Fibroblast of pulmonary artery (primary cell): ENCODE measurements around the gene UNC13A.

ENCODE experiments used
- DNase-seq: peaks from one replicate; pipeline ENCODE4 v3.0.0-alpha.2; 2010; ENCODE audit warnings: low read depth
- H3K4me3 ChIP-seq: replicated peaks from 2 replicates; pipeline ENCODE4 v1.5.1; 2011; ENCODE audit warnings: low read depth, mild to moderate bottlenecking, control low read depth, low read length, moderate library complexity
- CTCF ChIP-seq: IDR thresholded peaks from 2 replicates; pipeline ENCODE4 v1.5.1; 2011; ENCODE audit warnings: mild to moderate bottlenecking, control low read depth, low read length, inconsistent platforms; ENCODE audit errors: missing control alignments

Gene UNC13A

GRCh38 chr19:17610384-17610783 lies 77.8 kb downstream of the UNC13A start:
- no peak overlapping the region for H3K4me3 ChIP-seq
- TF ChIP-seq CTCF: no peak
- DNase-seq: peak; percentile 26

GRCh38 chr19:17607936-17608335 lies 80.2 kb downstream of the UNC13A start:
- no peak overlapping the region for H3K4me3 ChIP-seq
- TF ChIP-seq CTCF: no peak
- DNase-seq: no peak

- DNase-seq: no peak
- TF ChIP-seq CTCF: no peak
- H3K4me3 ChIP-seq: peak overlapping the region; percentile 22
These were observed 81.5 kb downstream of the UNC13A start for GRCh38 chr19:17606590-17607185.

- TF ChIP-seq CTCF: peak; percentile 19
- peak; percentile 80 for DNase-seq
- H3K4me3 ChIP-seq: peak overlapping the region; percentile 22
These were observed 82.2 kb downstream of the UNC13A start for GRCh38 chr19:17605761-17606589.

- H3K4me3 ChIP-seq: no peak overlapping the region
- no peak for TF ChIP-seq CTCF
- no peak for DNase-seq
These were observed 83.0 kb downstream of the UNC13A start for GRCh38 chr19:17605117-17605516.

GRCh38 chr19:17604372-17605025 lies 83.7 kb downstream of the UNC13A start:
- TF ChIP-seq CTCF: no peak
- DNase-seq: no peak
- H3K4me3 ChIP-seq: no peak overlapping the region
